Gastroesophageal sphincter (tissue), 3 donors: ENCODE results near the gene VPS45.

ENCODE experiments used
- POLR2A ChIP-seq, 2 donors: fragments of 450-650 bp; IDR thresholded peaks; one replicate each; pipeline ENCODE4 v1.6.1; 2017; ENCODE audit warnings: antibody characterized with exemption in 2 of 2, mild to moderate bottlenecking in 2 of 2, moderate library complexity in 1 of 2
- TF ChIP-seq, protein P1 (sequence below), 4 experiments: fragments of 200-600 bp in 2 of 4; fragments of 450-650 bp in 2 of 4; sonication (generic) in 1 of 4; IDR thresholded peaks; one replicate each; pipeline ENCODE4 v1.5.1; 2017 to 2019; ENCODE audit warnings: antibody characterized with exemption in 4 of 4, mild to moderate bottlenecking in 2 of 4, moderate library complexity in 2 of 4

DNA sequence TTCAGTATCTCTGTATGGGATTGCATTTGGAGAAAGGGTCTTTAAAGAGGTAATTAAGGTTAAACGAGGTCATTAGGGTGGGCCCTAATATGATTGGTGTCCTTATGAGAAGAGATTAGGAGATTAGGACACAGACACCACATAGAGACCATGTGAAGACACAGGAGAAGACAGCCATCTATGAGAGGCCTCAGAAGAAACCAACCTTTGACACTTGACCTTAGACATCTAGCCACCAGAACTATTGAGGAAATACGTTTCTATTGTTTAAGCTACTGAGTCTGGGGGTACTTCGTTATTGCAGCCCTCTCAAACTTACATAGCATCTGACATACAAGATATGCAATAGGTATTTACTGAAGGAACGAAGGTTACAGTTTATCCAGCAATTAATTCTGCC, 7.3 kb upstream of the VPS45 start:
- TF ChIP-seq, protein P1, sequence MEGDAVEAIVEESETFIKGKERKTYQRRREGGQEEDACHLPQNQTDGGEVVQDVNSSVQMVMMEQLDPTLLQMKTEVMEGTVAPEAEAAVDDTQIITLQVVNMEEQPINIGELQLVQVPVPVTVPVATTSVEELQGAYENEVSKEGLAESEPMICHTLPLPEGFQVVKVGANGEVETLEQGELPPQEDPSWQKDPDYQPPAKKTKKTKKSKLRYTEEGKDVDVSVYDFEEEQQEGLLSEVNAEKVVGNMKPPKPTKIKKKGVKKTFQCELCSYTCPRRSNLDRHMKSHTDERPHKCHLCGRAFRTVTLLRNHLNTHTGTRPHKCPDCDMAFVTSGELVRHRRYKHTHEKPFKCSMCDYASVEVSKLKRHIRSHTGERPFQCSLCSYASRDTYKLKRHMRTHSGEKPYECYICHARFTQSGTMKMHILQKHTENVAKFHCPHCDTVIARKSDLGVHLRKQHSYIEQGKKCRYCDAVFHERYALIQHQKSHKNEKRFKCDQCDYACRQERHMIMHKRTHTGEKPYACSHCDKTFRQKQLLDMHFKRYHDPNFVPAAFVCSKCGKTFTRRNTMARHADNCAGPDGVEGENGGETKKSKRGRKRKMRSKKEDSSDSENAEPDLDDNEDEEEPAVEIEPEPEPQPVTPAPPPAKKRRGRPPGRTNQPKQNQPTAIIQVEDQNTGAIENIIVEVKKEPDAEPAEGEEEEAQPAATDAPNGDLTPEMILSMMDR (IDR thresholded peaks at IDR 0.05): no peak
- TF ChIP-seq POLR2A (IDR thresholded peaks at IDR 0.05): no peak
